H1 (cell line): ENCODE results near the gene RASAL1.

ENCODE experiments used
- ATF3 ChIP-seq: IDR thresholded peaks from 2 replicates; pipeline ENCODE4 v1.6.1; 2011; ENCODE audit warnings: low read depth, mild to moderate bottlenecking, low read length; ENCODE audit not compliant: insufficient read depth
- CTCF ChIP-seq, 3 experiments: IDR thresholded peaks; 1 replicate in 2 of 3; 2 replicates in 1 of 3; pipeline versions ENCODE4 v1.5.1 to v1.6.1; 2011; ENCODE audit warnings: low read length in 3 of 3, mild to moderate bottlenecking in 3 of 3, inconsistent platforms in 2 of 3, low read depth in 1 of 3, moderate library complexity in 1 of 3; ENCODE audit not compliant: insufficient read depth in 1 of 3; ENCODE audit errors: control extremely low read depth in 1 of 3
- PHF8 ChIP-seq: fragments of 200-600 bp; sonication (generic); conservative IDR thresholded peaks from 2 replicates; pipeline ENCODE4 v1.7.1; 2012; ENCODE audit warnings: low read depth, mild to moderate bottlenecking, inconsistent platforms, low read length, moderate library complexity
- POLR2A ChIP-seq, 2 experiments: IDR thresholded peaks; 1 replicate in 1 of 2; 2 replicates in 1 of 2; pipeline ENCODE4 v1.6.1; 2011; ENCODE audit warnings: low read depth in 2 of 2, low read length in 2 of 2, mild to moderate bottlenecking in 2 of 2; ENCODE audit errors: control extremely low read depth in 1 of 2
- POLR2AphosphoS5 ChIP-seq: IDR thresholded peaks from 2 replicates; pipeline ENCODE4 v1.6.1; 2011; ENCODE audit warnings: low read depth, low read length
- SIN3A ChIP-seq, 2 experiments: IDR thresholded peaks in 1 of 2; conservative IDR thresholded peaks in 1 of 2; 2 replicates each; pipeline ENCODE4 v1.6.1; 2011 to 2012; ENCODE audit warnings: low read length in 2 of 2, improper control_type of control experiment in 1 of 2, low read depth in 1 of 2, mild to moderate bottlenecking in 1 of 2
- SP1 ChIP-seq: IDR thresholded peaks from 2 replicates; pipeline ENCODE4 v1.6.1; 2011; ENCODE audit warnings: low read depth, low read length
- TCF12 ChIP-seq: IDR thresholded peaks from 2 replicates; pipeline ENCODE4 v1.6.1; 2011; ENCODE audit warnings: low read depth, mild to moderate bottlenecking, low read length

- TF ChIP-seq POLR2A (IDR thresholded peaks at IDR 0.05; ENCODE audit: control extremely low read depth in 1 of 2, low read depth in 2 of 2, low read length in 2 of 2) (0 out of 3 replicates have a peak, but pooled peaks of 1 of the 2 experiments have one; percentile 25), ATF3 (no peak), SIN3A (conservative IDR thresholded peaks at IDR 0.05 in 1 of 2, IDR thresholded peaks at IDR 0.05 in 1 of 2; ENCODE audit: low read depth in 1 of 2, low read length in 2 of 2) (no peak; a peak in 1 of 4 replicates), SP1 (no peak), CTCF (IDR thresholded peaks at IDR 0.05; ENCODE audit: control extremely low read depth in 1 of 3, insufficient read depth in 1 of 3, low read depth in 1 of 3, low read length in 3 of 3) (peak; percentile 64 to 86 (median 84)), POLR2AphosphoS5 (no peak), TCF12 (no peak), PHF8 (no peak)
Observed at GRCh38 chr12:113135178-113136127, at the start of gene RASAL1.
